Karpas-422 (cell line): Measurements from ENCODE around the gene PCSK7. TPM values are rescaled to one million over a fixed set of nuclear protein-coding genes. Genes with fewer than 3 reads are reported as not detected.
"Not testable (repeated sequence)": the region's sequence is repeated elsewhere in the genome, so short reads cannot be mapped to it uniquely, and the experiment has no call there.

Source experiments
- DNase-seq: peaks from one replicate; pipeline ENCODE4 v3.0.0-alpha.2; 2015
- H2AFZ ChIP-seq: fragments of 200-600 bp; sonication (generic); 2 replicates; pipeline ENCODE4 v1.6.1; 2014; ENCODE audit warnings: antibody characterized with exemption, low read length, mixed read lengths
- H3K27ac ChIP-seq: fragments of 200-600 bp; sonication (generic); 2 replicates; pipeline ENCODE4 v1.5.1; 2014; ENCODE audit warnings: mild to moderate bottlenecking, low read length, moderate library complexity
- H3K27me3 ChIP-seq: fragments of 200-600 bp; sonication (generic); 2 replicates; pipeline ENCODE4 v1.6.1; 2014; ENCODE audit warnings: low read length, mixed read lengths
- H3K36me3 ChIP-seq: fragments of 200-600 bp; sonication (generic); 2 replicates; pipeline ENCODE4 v1.6.1; 2014; ENCODE audit warnings: low read length, mixed read lengths; ENCODE audit not compliant: insufficient read depth
- H3K4me1 ChIP-seq: fragments of 200-600 bp; sonication (generic); 2 replicates; pipeline ENCODE4 v1.6.1; 2014; ENCODE audit warnings: mild to moderate bottlenecking, low read length, mixed read lengths
- H3K4me2 ChIP-seq: fragments of 200-600 bp; sonication (generic); 2 replicates; pipeline ENCODE4 v1.6.1; 2014; ENCODE audit warnings: low read length, low read depth, mild to moderate bottlenecking; ENCODE audit not compliant: poor library complexity, severe bottlenecking
- H3K4me3 ChIP-seq: fragments of 200-600 bp; sonication (generic); 2 replicates; pipeline ENCODE4 v1.5.1; 2014; ENCODE audit warnings: mild to moderate bottlenecking, antibody characterized with exemption, low read length, mixed read lengths
- H3K79me2 ChIP-seq: fragments of 200-600 bp; sonication (generic); 2 replicates; pipeline ENCODE4 v1.6.1; 2014; ENCODE audit warnings: mild to moderate bottlenecking, low read length, mixed read lengths
- H3K9ac ChIP-seq: fragments of 200-600 bp; sonication (generic); 2 replicates; pipeline ENCODE4 v1.6.0; 2014; ENCODE audit warnings: low read length
- H3K9me2 ChIP-seq: fragments of 200-600 bp; sonication (generic), shearing (Covaris generic); replicated peaks from 2 replicates; pipeline ENCODE4 v1.6.0; 2014; ENCODE audit warnings: mild to moderate bottlenecking, low read length, moderate library complexity; ENCODE audit not compliant: insufficient read depth
- H3K9me3 ChIP-seq: fragments of 300-700, 200-600 bp; sonication (generic); 2 replicates; pipeline ENCODE4 v1.6.1; 2014; ENCODE audit warnings: low read length, mixed read lengths
- H4K20me1 ChIP-seq: fragments of 200-600 bp; sonication (generic); 2 replicates; pipeline ENCODE4 v1.6.1; 2014; ENCODE audit warnings: mild to moderate bottlenecking, antibody characterized with exemption, low read length, low read depth; ENCODE audit not compliant: insufficient read depth
- total RNA-seq: library from RNA; depleted of rRNA; stranded (reverse); fragments of >200 nt; shearing (Covaris generic); gene quantifications from 2 replicates; pipeline ENCODE4 v1.2.3, GENCODE V29; 2014; ENCODE audit warnings: low replicate concordance

The PCSK7 gene
- total RNA-seq, 1 experiment from 2014 or later, result 14.3 TPM

GRCh38 chr11:117217141-117218084 is 14.5 kb downstream of the PCSK7 start:
- peak; percentile 14 for DNase-seq
- Histone ChIP-seq H3K27me3 (no peaks in the 10 kb centered on the region), H3K9ac (no peak overlapping the region), H4K20me1 (no peaks in the 10 kb centered on the region), H3K36me3 (no peaks in the 10 kb centered on the region), H3K9me2 (no peaks in the 10 kb centered on the region), H3K4me2 (no peak overlapping the region), H3K4me1 (no peaks in the 10 kb centered on the region), H3K4me3 (no peak overlapping the region), H3K9me3 (no peaks in the 10 kb centered on the region), H3K79me2 (no peaks in the 10 kb centered on the region), H2AFZ (no peak overlapping the region), H3K27ac (no peak overlapping the region)

- no peaks in the 10 kb centered on the region for H3K79me2 ChIP-seq
- H2AFZ ChIP-seq, result no peak overlapping the region
- H3K36me3 ChIP-seq, result no peaks in the 10 kb centered on the region
- no peaks in the 10 kb centered on the region for H4K20me1 ChIP-seq
- H3K4me3 ChIP-seq, result no peak overlapping the region
- no peak overlapping the region for H3K27ac ChIP-seq
- no peak overlapping the region for H3K4me2 ChIP-seq
- H3K27me3 ChIP-seq, result no peaks in the 10 kb centered on the region
- no peak for DNase-seq
- no peaks in the 10 kb centered on the region for H3K9me3 ChIP-seq
- H3K9me2 ChIP-seq, result no peaks in the 10 kb centered on the region
- no peaks in the 10 kb centered on the region for H3K4me1 ChIP-seq
- no peak overlapping the region for H3K9ac ChIP-seq
These were observed 17.3 kb downstream of the PCSK7 start for GRCh38 chr11:117214404-117215110.

- Histone ChIP-seq H2AFZ (no peak overlapping the region), H3K9me2 (no peaks in the 10 kb centered on the region), H3K9me3 (no peaks in the 10 kb centered on the region), H3K9ac (no peak overlapping the region), H3K27ac (no peak overlapping the region), H3K4me1 (no peaks in the 10 kb centered on the region), H3K4me3 (no peak overlapping the region), H3K79me2 (no peaks in the 10 kb centered on the region), H4K20me1 (no peaks in the 10 kb centered on the region), H3K4me2 (no peak overlapping the region), H3K36me3 (no peaks in the 10 kb centered on the region), H3K27me3 (no peaks in the 10 kb centered on the region)
- DNase-seq, result no peak
These were observed 19.0 kb downstream of the PCSK7 start for GRCh38 chr11:117212697-117213355.

GRCh38 chr11:117210620-117211019 is 21.3 kb downstream of the PCSK7 start:
- no peaks in the 10 kb centered on the region for H4K20me1 ChIP-seq
- no peak overlapping the region for H3K9ac ChIP-seq
- H3K9me3 ChIP-seq, result no peaks in the 10 kb centered on the region
- H3K36me3 ChIP-seq, result no peaks in the 10 kb centered on the region
- H3K4me3 ChIP-seq, result no peak overlapping the region
- no peaks in the 10 kb centered on the region for H3K79me2 ChIP-seq
- H3K9me2 ChIP-seq, result no peaks in the 10 kb centered on the region
- DNase-seq, result no peak
- no peaks in the 10 kb centered on the region for H3K4me1 ChIP-seq
- no peak overlapping the region for H3K27ac ChIP-seq
- no peak overlapping the region for H2AFZ ChIP-seq
- no peak overlapping the region for H3K4me2 ChIP-seq
- H3K27me3 ChIP-seq, result no peaks in the 10 kb centered on the region

GRCh38 chr11:117209351-117210125 is 22.3 kb downstream of the PCSK7 start:
- H3K4me3 ChIP-seq, H3K79me2 ChIP-seq, H3K36me3 ChIP-seq, H3K27me3 ChIP-seq, H3K27ac ChIP-seq, H3K9ac ChIP-seq, H3K9me2 ChIP-seq, H4K20me1 ChIP-seq, DNase-seq, H3K4me2 ChIP-seq, H3K4me1 ChIP-seq, H3K9me3 ChIP-seq, H2AFZ ChIP-seq: not testable (repeated sequence)

GRCh38 chr11:117208710-117209109 is 23.2 kb downstream of the PCSK7 start:
- H3K4me2 ChIP-seq, H2AFZ ChIP-seq, H3K9me2 ChIP-seq, H3K4me1 ChIP-seq, H3K27me3 ChIP-seq, H3K9me3 ChIP-seq, H3K79me2 ChIP-seq, H4K20me1 ChIP-seq, DNase-seq, H3K27ac ChIP-seq, H3K9ac ChIP-seq, H3K36me3 ChIP-seq, H3K4me3 ChIP-seq: not testable (repeated sequence)

- H3K36me3 ChIP-seq, H3K9ac ChIP-seq, H3K9me2 ChIP-seq, H3K27ac ChIP-seq, DNase-seq, H3K27me3 ChIP-seq, H4K20me1 ChIP-seq, H3K4me1 ChIP-seq, H2AFZ ChIP-seq, H3K79me2 ChIP-seq, H3K9me3 ChIP-seq, H3K4me2 ChIP-seq, H3K4me3 ChIP-seq: not testable (repeated sequence)
These were observed 24.4 kb downstream of the PCSK7 start for GRCh38 chr11:117207481-117207880.
